Glutamatergic neuron (in vitro differentiated cells): ENCODE data around the gene CCDC15. TPM values are rescaled to one million over a fixed set of nuclear protein-coding genes. Genes with fewer than 3 reads are reported as not detected.

Source experiments
- DNase-seq: peaks from one replicate; pipeline ENCODE4 v3.0.0; 2022
- H3K27ac Mint-ChIP-seq: one replicate; pipeline ENCODE4 v1.8.0; 2020; ENCODE audit warnings: mild to moderate bottlenecking, mixed read lengths, inconsistent platforms; ENCODE audit not compliant: unreplicated experiment
- H3K27me3 Mint-ChIP-seq: one replicate; pipeline ENCODE4 v1.8.0; 2020; ENCODE audit warnings: mild to moderate bottlenecking, moderate library complexity, mixed read lengths, inconsistent platforms; ENCODE audit not compliant: unreplicated experiment
- H3K36me3 Mint-ChIP-seq: one replicate; pipeline ENCODE4 v1.8.0; 2020; ENCODE audit warnings: mild to moderate bottlenecking, mixed read lengths, inconsistent platforms; ENCODE audit not compliant: unreplicated experiment
- H3K4me1 Mint-ChIP-seq: one replicate; pipeline ENCODE4 v1.8.0; 2020; ENCODE audit warnings: mild to moderate bottlenecking, low read depth, mixed read lengths, inconsistent platforms; ENCODE audit not compliant: unreplicated experiment
- H3K4me3 Mint-ChIP-seq: one replicate; pipeline ENCODE4 v1.8.0; 2020; ENCODE audit warnings: mild to moderate bottlenecking, mixed read lengths, inconsistent platforms; ENCODE audit not compliant: unreplicated experiment
- H3K9me3 Mint-ChIP-seq: one replicate; pipeline ENCODE4 v1.8.0; 2020; ENCODE audit warnings: mild to moderate bottlenecking, moderate library complexity, mixed read lengths, inconsistent platforms; ENCODE audit not compliant: unreplicated experiment
- CTCF ChIP-seq: fragments of 200-600 bp; sonication (generic); IDR thresholded peaks from one replicate; pipeline ENCODE4 v1.5.0; 2021; ENCODE audit not compliant: partially characterized antibody, unreplicated experiment
- total RNA-seq: library from RNA; stranded (reverse); fragmentation: NEBNext Ultra II Directional; extraction: Animal tissue kit (Norgen Biotek cat#: 25700); gene quantifications from one replicate; pipeline ENCODE4 v1.2.1, GENCODE V29; 2021; ENCODE audit not compliant: unreplicated experiment

Gene CCDC15
- total RNA-seq, 1 donor from 2014 or later: 2.8 TPM

DNA sequence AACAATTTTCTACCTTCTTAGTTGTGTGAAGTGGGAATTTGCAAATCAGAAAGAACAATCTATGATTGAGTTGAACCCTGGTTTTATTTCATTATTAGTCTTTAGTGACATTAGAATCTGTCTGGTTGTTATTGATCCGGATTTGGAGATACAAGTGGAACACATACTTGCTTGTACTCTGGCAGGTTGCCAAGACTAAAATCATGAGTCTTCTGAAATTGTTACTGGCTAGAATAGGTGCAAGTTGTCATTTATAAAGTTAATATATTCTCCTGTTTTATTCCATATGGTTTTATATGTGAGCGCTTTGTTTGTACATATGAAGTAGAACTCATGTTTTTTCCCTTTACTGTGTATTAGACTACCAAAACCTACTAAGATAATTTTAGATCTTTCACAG, 23.0 kb downstream of the CCDC15 start:
- Mint-ChIP-seq H3K27me3 (no peaks in the 10 kb centered on the region), H3K27ac (no peak overlapping the region), H3K4me3 (no peak overlapping the region), H3K36me3 (peaks cover 11% of the 10 kb centered on the region), H3K9me3 (peaks cover 4% of the 10 kb centered on the region), H3K4me1 (no peaks in the 10 kb centered on the region)
- no peak for TF ChIP-seq CTCF
- DNase-seq: no peak

DNA sequence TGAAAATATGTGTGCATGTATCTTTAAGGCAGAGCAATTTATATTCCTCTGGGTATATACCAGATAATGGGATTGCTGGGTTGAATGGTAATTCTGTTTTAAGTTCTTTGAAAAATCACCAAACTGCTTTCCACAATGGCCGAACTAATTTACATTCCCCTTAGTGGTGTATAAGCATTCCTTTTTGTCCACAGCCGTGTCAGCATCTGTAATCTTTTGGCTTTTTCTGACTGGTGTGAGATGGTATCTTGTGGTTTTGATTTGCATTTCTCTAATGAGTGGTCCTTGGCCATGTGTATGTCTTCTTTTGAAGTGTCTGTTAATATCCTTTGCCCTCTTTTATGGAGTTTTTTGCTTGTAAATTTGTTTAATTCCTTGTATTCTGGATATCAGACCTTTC, 24.3 kb downstream of the CCDC15 start:
- no peak overlapping the region for H3K27ac Mint-ChIP-seq
- peaks cover 6% of the 10 kb centered on the region for H3K9me3 Mint-ChIP-seq

GRCh38 chr11:124982043-124982442, 28.0 kb downstream of the CCDC15 start:
- no peak for TF ChIP-seq CTCF
- peaks cover 27% of the 10 kb centered on the region for H3K36me3 Mint-ChIP-seq
- no peaks in the 10 kb centered on the region for H3K27me3 Mint-ChIP-seq
- H3K4me3 Mint-ChIP-seq: no peak overlapping the region
- no peak for DNase-seq
- no peak overlapping the region for H3K27ac Mint-ChIP-seq
- H3K4me1 Mint-ChIP-seq: no peaks in the 10 kb centered on the region
- H3K9me3 Mint-ChIP-seq: peaks cover 7% of the 10 kb centered on the region

More for the DNA sequence above, 24.3 kb downstream of the CCDC15 start:
- peaks cover 22% of the 10 kb centered on the region for H3K36me3 Mint-ChIP-seq
- no peak for TF ChIP-seq CTCF
- no peak for DNase-seq
- H3K4me1 Mint-ChIP-seq: no peaks in the 10 kb centered on the region
- H3K27me3 Mint-ChIP-seq: no peaks in the 10 kb centered on the region
- H3K4me3 Mint-ChIP-seq: no peak overlapping the region

GRCh38 chr11:124983674-124984511, 29.9 kb downstream of the CCDC15 start:
- Mint-ChIP-seq H3K9me3 (peaks cover 7% of the 10 kb centered on the region), H3K4me3 (no peak overlapping the region), H3K36me3 (peaks cover 27% of the 10 kb centered on the region), H3K4me1 (no peaks in the 10 kb centered on the region), H3K27ac (no peak overlapping the region), H3K27me3 (no peaks in the 10 kb centered on the region)
- no peak for TF ChIP-seq CTCF
- DNase-seq: no peak

- no peaks in the 10 kb centered on the region for H3K4me1 Mint-ChIP-seq
- H3K4me3 Mint-ChIP-seq: no peak overlapping the region
- H3K36me3 Mint-ChIP-seq: peaks cover 26% of the 10 kb centered on the region
- DNase-seq: no peak
- TF ChIP-seq CTCF: no peak
- H3K27me3 Mint-ChIP-seq: no peaks in the 10 kb centered on the region
- H3K27ac Mint-ChIP-seq: no peak overlapping the region
- peaks cover 7% of the 10 kb centered on the region for H3K9me3 Mint-ChIP-seq
These were observed 30.5 kb downstream of the CCDC15 start for GRCh38 chr11:124984512-124984854.
